CD14-positive monocyte (primary cell): Measurements from ENCODE around the gene RDX. TPM values are rescaled to one million over a fixed set of nuclear protein-coding genes. Genes with fewer than 3 reads are reported as not detected.
A peak's percentile ranks its signal among the peaks of the same experiment; 100 is the strongest.

Source experiments
- DNase-seq, 3 donors: peaks; one replicate each; pipeline ENCODE4 v3.0.0-alpha.2; 2011 to 2022
- H2AFZ ChIP-seq: 2 replicates; pipeline ENCODE4 v1.6.0; 2012; ENCODE audit warnings: mild to moderate bottlenecking, low read depth, low read length, inconsistent platforms; ENCODE audit not compliant: insufficient read depth, poor library complexity, severe bottlenecking
- H3K27ac ChIP-seq, 2 donors: 1 replicate in 1 of 2; 2 replicates in 1 of 2; pipeline ENCODE4 v1.5.1; 2012 to 2013; ENCODE audit warnings: low read length in 2 of 2, control low read depth in 1 of 2, inconsistent platforms in 1 of 2, low read depth in 1 of 2, mild to moderate bottlenecking in 1 of 2
- H3K27me3 ChIP-seq, 2 donors: one replicate each; pipeline versions ENCODE4 v1.6.0 to v1.6.1; 2011 to 2013; ENCODE audit warnings: low read length in 2 of 2; ENCODE audit not compliant: control insufficient read depth in 2 of 2, insufficient read depth in 2 of 2
- H3K36me3 ChIP-seq, 2 donors: replicated peaks in 1 of 2; 1 replicate in 1 of 2; 2 replicates in 1 of 2; pipeline versions ENCODE4 v1.5.1 to v1.6.1; 2012 to 2013; ENCODE audit warnings: low read length in 2 of 2, control low read depth in 1 of 2, inconsistent platforms in 1 of 2, mild to moderate bottlenecking in 1 of 2; ENCODE audit not compliant: insufficient read depth in 2 of 2, control insufficient read depth in 1 of 2
- H3K4me1 ChIP-seq, 2 donors: 1 replicate in 1 of 2; 2 replicates in 1 of 2; pipeline versions ENCODE4 v1.5.1 to v1.6.1; 2012 to 2013; ENCODE audit warnings: low read length in 2 of 2, control low read depth in 1 of 2, inconsistent platforms in 1 of 2, mild to moderate bottlenecking in 1 of 2, moderate library complexity in 1 of 2; ENCODE audit not compliant: insufficient read depth in 2 of 2, control insufficient read depth in 1 of 2
- H3K4me2 ChIP-seq: replicated peaks from 2 replicates; pipeline ENCODE3; 2012; ENCODE audit warnings: low read length, moderate library complexity, mild to moderate bottlenecking; ENCODE audit not compliant: poor library complexity, severe bottlenecking; ENCODE audit errors: extremely low read depth
- H3K4me3 ChIP-seq, 3 experiments: fragments of 200-600 bp in 1 of 3; sonication (generic) in 1 of 3; replicated peaks in 1 of 3; 1 replicate in 2 of 3; 2 replicates in 1 of 3; pipeline ENCODE4 v1.5.1; 2011 to 2013; ENCODE audit warnings: low read length in 3 of 3, mild to moderate bottlenecking in 3 of 3, control low read depth in 2 of 3, low read depth in 2 of 3, inconsistent platforms in 1 of 3, moderate library complexity in 1 of 3
- H3K79me2 ChIP-seq: 2 replicates; pipeline ENCODE4 v1.6.0; 2012; ENCODE audit warnings: mild to moderate bottlenecking, control low read depth, inconsistent platforms, low read length, moderate library complexity; ENCODE audit not compliant: insufficient read depth
- H3K9ac ChIP-seq: 2 replicates; pipeline ENCODE4 v1.6.0; 2017; ENCODE audit warnings: low read length, mild to moderate bottlenecking; ENCODE audit not compliant: insufficient read depth, poor library complexity, severe bottlenecking
- H3K9me3 ChIP-seq, 2 donors: replicated peaks in 1 of 2; 1 replicate in 1 of 2; 2 replicates in 1 of 2; pipeline versions ENCODE4 v1.5.1 to v1.6.1; 2012 to 2013; ENCODE audit warnings: low read length in 2 of 2, control low read depth in 1 of 2; ENCODE audit not compliant: control insufficient read depth in 1 of 2, insufficient read depth in 1 of 2
- H4K20me1 ChIP-seq: 2 replicates; pipeline ENCODE4 v1.6.0; 2012; ENCODE audit warnings: mild to moderate bottlenecking, low read length, control low read depth, moderate library complexity; ENCODE audit not compliant: insufficient read depth
- H3K27ac Mint-ChIP-seq, 7 donors: one replicate each; pipeline ENCODE4 v1.8.0; 2020; ENCODE audit warnings: mild to moderate bottlenecking in 7 of 7, mixed read lengths in 7 of 7, moderate library complexity in 6 of 7, inconsistent platforms in 2 of 7
- H3K27me3 Mint-ChIP-seq, 3 donors: one replicate each; pipeline ENCODE4 v1.8.0; 2021 to 2022; ENCODE audit warnings: low read depth in 3 of 3, mild to moderate bottlenecking in 3 of 3, mixed read lengths in 3 of 3, moderate library complexity in 3 of 3, inconsistent platforms in 1 of 3
- H3K36me3 Mint-ChIP-seq, 2 donors: one replicate each; pipeline ENCODE4 v1.8.0; 2020; ENCODE audit warnings: mixed read lengths in 2 of 2, inconsistent platforms in 1 of 2, mild to moderate bottlenecking in 1 of 2
- H3K4me1 Mint-ChIP-seq: one replicate; pipeline ENCODE4 v1.8.0; 2020; ENCODE audit warnings: mild to moderate bottlenecking, mixed read lengths
- H3K4me3 Mint-ChIP-seq, 2 donors: one replicate each; pipeline ENCODE4 v1.8.0; 2020; ENCODE audit warnings: mild to moderate bottlenecking in 2 of 2, mixed read lengths in 2 of 2, moderate library complexity in 1 of 2
- H3K9me3 Mint-ChIP-seq, 7 donors: one replicate each; pipeline ENCODE4 v1.8.0; 2020 to 2022; ENCODE audit warnings: mixed read lengths in 7 of 7, mild to moderate bottlenecking in 6 of 7, moderate library complexity in 6 of 7, inconsistent platforms in 2 of 7
- WGBS: methylation state at CpG from one replicate; pipeline ENCODE4 v1.1.5; 2013; ENCODE audit warnings: missing lambda C conversion rate; ENCODE audit not compliant: insufficient coverage; 5-methylcytosine and 5-hydroxymethylcytosine counted together
- intact Hi-C, 2 donors: fragments of 100-400 bp; cut with micrococcal nuclease; formaldehyde crosslinking; loops; one replicate each; pipeline versions ENCODE4 v1.15.0 to v1.15.1; 2023
- polyA plus RNA-seq, 3 donors: library from polyadenylated mRNA; depleted of rRNA in 1 of 3; unstranded in 2 of 3; stranded (reverse) in 1 of 3; fragments of 300-500 nt in 2 of 3; fragments of >200 nt in 1 of 3; fragmentation: Illumina TruSeq in 2 of 3; gene quantifications; 1 replicate in 2 of 3; 2 replicates in 1 of 3; pipeline ENCODE4 v1.2.3, GENCODE V29; 2012 to 2021
- TF ChIP-seq, protein P1 (sequence below): fragments of 200-600 bp; IDR thresholded peaks from one replicate; pipeline ENCODE4 v1.8.0; 2022; ENCODE audit warnings: antibody characterized with exemption, mild to moderate bottlenecking

RDX gene
- polyA plus RNA-seq, 3 donors, result 11.9 to 22.0 (median 20.9) TPM

GRCh38 chr11:110297726-110298300 lies 1.4 kb upstream of the RDX start:
- no peak overlapping the region for H2AFZ ChIP-seq
- WGBS, result 100% methylated on average over 1 of the region's 3 CpGs
- H3K36me3 Mint-ChIP-seq, result no peaks in the 10 kb centered on the region
- peaks cover 30% of the 10 kb centered on the region for H3K79me2 ChIP-seq
- H4K20me1 ChIP-seq, result peaks cover 29% of the 10 kb centered on the region
- H3K4me3 Mint-ChIP-seq, result no peak overlapping the region
- intact Hi-C loops, result loop anchor here (5.0 to 10.0 kb wide), 3 partner anchors 74 to 353 kb away; no protein-coding TSS in a partner anchor
- H3K27ac ChIP-seq, result no peak overlapping the region
- peaks cover 31% of the 10 kb centered on the region for H3K4me1 Mint-ChIP-seq
- H3K27me3 ChIP-seq, result no peaks in the 10 kb centered on the region
- H3K4me1 ChIP-seq, result peaks cover 36 to 37% of the 10 kb centered on the region in 2 donors
- no peak overlapping the region for H3K4me3 ChIP-seq
- H3K9me3 Mint-ChIP-seq, result no peaks in the 10 kb centered on the region
- H3K9ac ChIP-seq, result no peak overlapping the region
- peaks cover 1 to 5% (median 3%) of the 10 kb centered on the region in 3 donors for H3K27me3 Mint-ChIP-seq
- DNase-seq, result peak in 1 of 3 donors; percentile 72
- H3K4me2 ChIP-seq, result no peak overlapping the region
- no peaks in the 10 kb centered on the region for H3K36me3 ChIP-seq
- TF ChIP-seq, protein P1, sequence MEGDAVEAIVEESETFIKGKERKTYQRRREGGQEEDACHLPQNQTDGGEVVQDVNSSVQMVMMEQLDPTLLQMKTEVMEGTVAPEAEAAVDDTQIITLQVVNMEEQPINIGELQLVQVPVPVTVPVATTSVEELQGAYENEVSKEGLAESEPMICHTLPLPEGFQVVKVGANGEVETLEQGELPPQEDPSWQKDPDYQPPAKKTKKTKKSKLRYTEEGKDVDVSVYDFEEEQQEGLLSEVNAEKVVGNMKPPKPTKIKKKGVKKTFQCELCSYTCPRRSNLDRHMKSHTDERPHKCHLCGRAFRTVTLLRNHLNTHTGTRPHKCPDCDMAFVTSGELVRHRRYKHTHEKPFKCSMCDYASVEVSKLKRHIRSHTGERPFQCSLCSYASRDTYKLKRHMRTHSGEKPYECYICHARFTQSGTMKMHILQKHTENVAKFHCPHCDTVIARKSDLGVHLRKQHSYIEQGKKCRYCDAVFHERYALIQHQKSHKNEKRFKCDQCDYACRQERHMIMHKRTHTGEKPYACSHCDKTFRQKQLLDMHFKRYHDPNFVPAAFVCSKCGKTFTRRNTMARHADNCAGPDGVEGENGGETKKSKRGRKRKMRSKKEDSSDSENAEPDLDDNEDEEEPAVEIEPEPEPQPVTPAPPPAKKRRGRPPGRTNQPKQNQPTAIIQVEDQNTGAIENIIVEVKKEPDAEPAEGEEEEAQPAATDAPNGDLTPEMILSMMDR, result no peak
- H3K27ac Mint-ChIP-seq, result peak overlapping the region in 1 of 7 donors; percentile 30
- H3K9me3 ChIP-seq, result no peaks in the 10 kb centered on the region

DNA sequence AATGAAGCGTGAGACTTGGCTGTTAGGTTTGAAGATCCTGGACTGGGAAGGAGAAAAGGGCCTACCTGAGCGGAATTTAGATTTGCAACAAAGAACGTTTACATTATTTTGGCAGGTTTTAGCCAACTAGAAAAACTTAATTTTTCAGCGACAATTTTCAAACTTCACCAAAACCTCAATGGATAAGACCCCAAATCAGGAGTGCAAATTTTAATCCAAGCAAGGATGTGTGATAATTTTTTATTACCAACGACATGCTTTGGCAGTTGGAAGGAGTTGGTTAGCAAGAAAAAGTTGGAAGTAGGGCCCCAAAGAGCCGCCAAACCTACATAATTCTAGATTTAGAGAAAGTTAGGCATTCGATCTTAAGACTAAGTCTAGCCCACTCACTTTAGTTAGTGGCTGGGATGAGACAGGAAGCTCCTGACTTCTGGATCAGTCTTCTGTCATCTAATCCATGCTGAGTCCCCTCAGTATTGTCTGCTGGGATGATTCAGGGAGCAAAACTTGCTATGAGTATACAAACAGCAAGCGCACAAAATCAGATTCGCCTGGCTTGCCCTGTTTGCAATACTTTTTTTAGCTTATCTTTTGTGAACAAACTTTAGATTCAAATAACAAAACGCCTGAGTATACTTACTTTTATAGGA lies 787 bp upstream of the RDX start:
- no peaks in the 10 kb centered on the region for H3K36me3 ChIP-seq
- H3K36me3 Mint-ChIP-seq, result peaks cover 0 to 1% of the 10 kb centered on the region in 2 donors
- no peaks in the 10 kb centered on the region for H3K9me3 Mint-ChIP-seq
- H3K27ac Mint-ChIP-seq, result peak overlapping the region in 4 of 7 donors; percentile 24 to 77 (median 40)
- H3K27me3 ChIP-seq, result no peaks in the 10 kb centered on the region
- peaks cover 36% of the 10 kb centered on the region for H3K79me2 ChIP-seq
- peak overlapping the region; percentile 75 to 79 for H3K4me3 Mint-ChIP-seq
- H3K9me3 ChIP-seq, result no peaks in the 10 kb centered on the region
- H3K27ac ChIP-seq, result peak overlapping the region in 1 of 2 donors; percentile 36
- TF ChIP-seq, protein P1, result no peak
- H3K27me3 Mint-ChIP-seq, result peaks cover 1 to 5% (median 3%) of the 10 kb centered on the region in 3 donors
- no peak for DNase-seq
- peak overlapping the region; percentile 42 to 82 (median 61) for H3K4me3 ChIP-seq
- peak overlapping the region; percentile 88 for H2AFZ ChIP-seq
- peaks cover 31% of the 10 kb centered on the region for H3K4me1 Mint-ChIP-seq
- H3K9ac ChIP-seq, result peak overlapping the region; percentile 94
- 83% methylated on average over 1 of the region's 10 CpGs for WGBS
- peaks cover 35% of the 10 kb centered on the region for H4K20me1 ChIP-seq
- peaks cover 36 to 37% of the 10 kb centered on the region in 2 donors for H3K4me1 ChIP-seq
- H3K4me2 ChIP-seq, result peak overlapping the region; percentile 87
- intact Hi-C loops, result loop anchor here (5.0 to 10.0 kb wide), 3 partner anchors 75 to 352 kb away; no protein-coding TSS in a partner anchor
